Nephron (organoid): Measurements from ENCODE around the gene SPRN.

Source experiments
- H3K27ac Mint-ChIP-seq, 3 experiments: 2 replicates each; pipeline ENCODE4 v1.8.0; 2020; ENCODE audit warnings: mixed read lengths in 3 of 3, mild to moderate bottlenecking in 2 of 3, moderate library complexity in 1 of 3
- H3K27me3 Mint-ChIP-seq: 2 replicates; pipeline ENCODE4 v1.8.0; 2021; ENCODE audit warnings: low read depth, mild to moderate bottlenecking, moderate library complexity, mixed read lengths
- H3K36me3 Mint-ChIP-seq: 2 replicates; pipeline ENCODE4 v1.8.0; 2020; ENCODE audit warnings: low read depth, mixed read lengths
- H3K4me1 Mint-ChIP-seq: 2 replicates; pipeline ENCODE4 v1.8.0; 2020; ENCODE audit warnings: mixed read lengths
- H3K4me3 Mint-ChIP-seq, 3 experiments: 2 replicates each; pipeline ENCODE4 v1.8.0; 2020; ENCODE audit warnings: mild to moderate bottlenecking in 3 of 3, mixed read lengths in 3 of 3, moderate library complexity in 2 of 3
- H3K9me3 Mint-ChIP-seq: 2 replicates; pipeline ENCODE4 v1.8.0; 2020; ENCODE audit warnings: mixed read lengths
- CTCF ChIP-seq, 3 experiments: fragments of 200-600 bp; sonication (generic); IDR thresholded peaks; one replicate each; pipeline ENCODE4 v1.5.0; 2021; ENCODE audit warnings: antibody characterized with exemption in 3 of 3; ENCODE audit not compliant: unreplicated experiment in 3 of 3

SPRN gene

GRCh38 chr10:133458021-133458709, 33.7 kb upstream of the SPRN start:
- H3K27me3 Mint-ChIP-seq, result no peaks in the 10 kb centered on the region
- peaks cover 9% of the 10 kb centered on the region for H3K36me3 Mint-ChIP-seq
- H3K4me3 Mint-ChIP-seq, result no peak overlapping the region
- H3K27ac Mint-ChIP-seq, result no peak overlapping the region
- H3K4me1 Mint-ChIP-seq, result no peaks in the 10 kb centered on the region
- H3K9me3 Mint-ChIP-seq, result peaks cover 29% of the 10 kb centered on the region
- TF ChIP-seq CTCF (IDR thresholded peaks at IDR 0.05; ENCODE audit: unreplicated experiment in 3 of 3), result no peak

- no peak overlapping the region for H3K4me3 Mint-ChIP-seq
- H3K9me3 Mint-ChIP-seq, result peaks cover 31% of the 10 kb centered on the region
- no peaks in the 10 kb centered on the region for H3K27me3 Mint-ChIP-seq
- H3K36me3 Mint-ChIP-seq, result peaks cover 9% of the 10 kb centered on the region
- H3K27ac Mint-ChIP-seq, result no peak overlapping the region
- no peaks in the 10 kb centered on the region for H3K4me1 Mint-ChIP-seq
- no peak for TF ChIP-seq CTCF (IDR thresholded peaks at IDR 0.05; ENCODE audit: unreplicated experiment in 3 of 3)
Observed at GRCh38 chr10:133457100-133457841, 32.8 kb upstream of the SPRN start.

GRCh38 chr10:133456041-133456951, 31.9 kb upstream of the SPRN start:
- Mint-ChIP-seq H3K36me3 (peaks cover 5% of the 10 kb centered on the region), H3K27ac (no peak overlapping the region), H3K4me3 (no peak overlapping the region), H3K9me3 (peaks cover 31% of the 10 kb centered on the region), H3K27me3 (no peaks in the 10 kb centered on the region), H3K4me1 (no peaks in the 10 kb centered on the region)
- no peak for TF ChIP-seq CTCF (IDR thresholded peaks at IDR 0.05; ENCODE audit: unreplicated experiment in 3 of 3)

GRCh38 chr10:133455611-133456031, 31.2 kb upstream of the SPRN start:
- Mint-ChIP-seq H3K27me3 (no peaks in the 10 kb centered on the region), H3K4me3 (no peak overlapping the region), H3K27ac (no peak overlapping the region), H3K36me3 (peaks cover 3% of the 10 kb centered on the region), H3K4me1 (no peaks in the 10 kb centered on the region), H3K9me3 (peaks cover 35% of the 10 kb centered on the region)
- no peak for TF ChIP-seq CTCF (IDR thresholded peaks at IDR 0.05; ENCODE audit: unreplicated experiment in 3 of 3)

- H3K9me3 Mint-ChIP-seq, result peaks cover 34% of the 10 kb centered on the region
- no peak overlapping the region for H3K4me3 Mint-ChIP-seq
- no peaks in the 10 kb centered on the region for H3K27me3 Mint-ChIP-seq
- H3K36me3 Mint-ChIP-seq, result peaks cover 3% of the 10 kb centered on the region
- H3K4me1 Mint-ChIP-seq, result no peaks in the 10 kb centered on the region
- TF ChIP-seq CTCF (IDR thresholded peaks at IDR 0.05; ENCODE audit: unreplicated experiment in 3 of 3), result no peak
- no peak overlapping the region for H3K27ac Mint-ChIP-seq
Observed at GRCh38 chr10:133455196-133455595, 30.8 kb upstream of the SPRN start.
